Heart left ventricle (tissue), 16 donors: ENCODE results near the gene IGF2R. TPM values are rescaled to one million over a fixed set of nuclear protein-coding genes. Genes with fewer than 3 reads are reported as not detected.

Source experiments
- ATAC-seq, 4 donors: fragments of 200-7000 bp; cut with Tn5 transposase; one replicate each; pipeline ENCODE4 v1.9.1; 2020 to 2022; ENCODE audit warnings: moderate library complexity in 4 of 4, mild to moderate bottlenecking in 3 of 4, moderate number of reproducible peaks in 1 of 4
- DNase-seq, 5 donors: peaks; one replicate each; pipeline ENCODE4 v3.0.0-alpha.2; 2020
- H3K27ac ChIP-seq, 12 donors: fragments of 200-600 bp; sonication (generic) in 4 of 12; one replicate each; pipeline versions ENCODE4 v1.5.0 to v1.8.0; 2016 to 2022; ENCODE audit warnings: mild to moderate bottlenecking in 2 of 12
- H3K27me3 ChIP-seq, 9 donors: fragments of 200-600 bp; sonication (generic) in 2 of 9; one replicate each; pipeline versions ENCODE4 v1.5.1 to v1.8.0; 2016 to 2022; ENCODE audit warnings: mild to moderate bottlenecking in 3 of 9
- H3K36me3 ChIP-seq, 9 donors: fragments of 200-600 bp; sonication (generic) in 2 of 9; one replicate each; pipeline versions ENCODE4 v1.5.0 to v1.8.0; 2018 to 2022; ENCODE audit warnings: mild to moderate bottlenecking in 2 of 9
- H3K4me1 ChIP-seq, 12 donors: fragments of 200-600 bp; sonication (generic) in 4 of 12; one replicate each; pipeline versions ENCODE4 v1.5.0 to v1.8.0; 2016 to 2022; ENCODE audit warnings: mild to moderate bottlenecking in 3 of 12
- H3K4me3 ChIP-seq, 12 donors: fragments of 200-600 bp; sonication (generic) in 4 of 12; one replicate each; pipeline versions ENCODE4 v1.5.0 to v1.8.0; 2017 to 2022; ENCODE audit warnings: mild to moderate bottlenecking in 9 of 12, moderate library complexity in 4 of 12
- H3K9me3 ChIP-seq, 12 donors: fragments of 200-600 bp; sonication (generic) in 4 of 12; one replicate each; pipeline versions ENCODE4 v1.5.0 to v1.8.0; 2016 to 2022; ENCODE audit warnings: mild to moderate bottlenecking in 1 of 12
- CTCF ChIP-seq, 12 donors: fragments of 200-600 bp; sonication (generic) in 4 of 12; IDR thresholded peaks; one replicate each; pipeline versions ENCODE4 v1.5.0 to v1.8.0; 2018 to 2022; ENCODE audit warnings: antibody characterized with exemption in 12 of 12, mild to moderate bottlenecking in 5 of 12
- POLR2A ChIP-seq, 2 donors: fragments of 450-650 bp; IDR thresholded peaks; one replicate each; pipeline ENCODE4 v1.6.1; 2017; ENCODE audit warnings: antibody characterized with exemption in 2 of 2, mild to moderate bottlenecking in 2 of 2, moderate library complexity in 2 of 2
- WGBS, 4 donors: extraction: QIAGEN DNeasy Blood & Tissue Kit in 2 of 4; methylation state at CpG; one replicate each; pipeline versions ENCODE4 v1.1.5 to v1.1.7; 2013 to 2018; 5-methylcytosine and 5-hydroxymethylcytosine counted together
- intact Hi-C, 10 donors: fragments of 100-400 bp; cut with DNase I; formaldehyde crosslinking; loops; one replicate each; pipeline versions ENCODE4 v1.11.1 to v1.14.2; 2022
- polyA plus RNA-seq, 2 donors: library from polyadenylated mRNA; stranded (reverse); fragments of 200-250 nt; gene quantifications; one replicate each; pipeline ENCODE4 v1.2.3, GENCODE V29; 2013
- total RNA-seq, 9 donors: library from RNA; depleted of rRNA in 2 of 9; stranded (reverse); fragments of >200 nt in 2 of 9; fragmentation: NEBNext Ultra II Directional in 3 of 9; extraction: Animal tissue kit (Norgen Biotek cat#: 25700) in 3 of 9; gene quantifications; one replicate each; pipeline versions ENCODE4 v1.1.0 to v1.2.4, GENCODE V29; 2016 to 2023
- donor health status: ischemic (EF 13 %, LVEDD 7.1; RV severe dilation, severe dysfunction).
- donor health status: healthy with polysubstance abuse.
- donor health status: DM: no; HTN: yes; CAD: no.
- donor health status: DM: no; HTN: no; CAD: no.
- donor health status: ischemic (EF 25% LVEDD 6.9; RV normal size, moderate dysfunction).
- donor health status: ischemic (EF 25% LVEDD 5.7; RV mildly dilated, moderate dysfunction).
- donor health status: healthy.
- donor health status: DM: yes; HTN: yes; CAD: no.
- donor health status: ischemic (EF 35%, LVEDD 5.7; RV mildly dilated, moderate dysfunction).
- donor health status: nonischemic (EF 11% LVEDD 7.7; RV severe dilation, severe dysfunction).
- donor health status: DM: yes; HTN: yes; CAD: no.
- donor health status: PGD.
- donor health status: ischemic (EF 29% LVEDD 5.4; RV normal size, mild dysfunction).
- donor health status: nonischemic (EF 23%, LVEDD 6.1; RV moderate dilation, normal function).

Gene IGF2R
- total and polyA plus RNA-seq, 11 donors = 15.4 to 111 (median 68.5) TPM

GRCh38 chr6:160073272-160073671 is 104.4 kb downstream of the IGF2R start:
- Histone ChIP-seq H3K27ac (no peak overlapping the region), H3K4me1 (no peaks in the 10 kb centered on the region), H3K27me3 (no peaks in the 10 kb centered on the region), H3K36me3 (peaks cover 0 to 100% (median 99%) of the 10 kb centered on the region in 9 donors), H3K9me3 (no peaks in the 10 kb centered on the region), H3K4me3 (no peak overlapping the region)
- ATAC-seq = no peak
- 89 to 91% (median 91%) methylated on average over 5 to 9 of the region's 9 CpGs for WGBS, 4 donors
- TF ChIP-seq CTCF (IDR thresholded peaks at IDR 0.05) = no peak
- DNase-seq = no peak
- intact Hi-C loops = no loop called here

- no peak for ATAC-seq
- Histone ChIP-seq H3K4me1 (no peaks in the 10 kb centered on the region), H3K4me3 (no peak overlapping the region), H3K9me3 (no peaks in the 10 kb centered on the region), H3K27me3 (no peaks in the 10 kb centered on the region), H3K27ac (no peak overlapping the region), H3K36me3 (peaks cover 0 to 100% (median 99%) of the 10 kb centered on the region in 9 donors)
- intact Hi-C loops = no loop called here
- WGBS, 4 donors = 94 to 97% (median 96%) methylated on average over 5 of the region's 5 CpGs
- TF ChIP-seq POLR2A (IDR thresholded peaks at IDR 0.05) (no peak), CTCF (IDR thresholded peaks at IDR 0.05) (no peak)
- DNase-seq = no peak
These were observed 107.1 kb downstream of the IGF2R start for GRCh38 chr6:160076009-160076408.

GRCh38 chr6:160077024-160077423 is 108.1 kb downstream of the IGF2R start:
- Histone ChIP-seq H3K36me3 (peaks cover 0 to 100% (median 99%) of the 10 kb centered on the region in 9 donors), H3K4me3 (no peak overlapping the region), H3K9me3 (no peaks in the 10 kb centered on the region), H3K27ac (no peak overlapping the region), H3K4me1 (no peaks in the 10 kb centered on the region), H3K27me3 (no peaks in the 10 kb centered on the region)
- intact Hi-C loops = no loop called here
- TF ChIP-seq POLR2A (IDR thresholded peaks at IDR 0.05) = no peak
- DNase-seq = no peak
- WGBS, 4 donors = 87 to 94% (median 90%) methylated on average over 5 of the region's 5 CpGs
- no peak for ATAC-seq

GRCh38 chr6:160077526-160077925 is 108.6 kb downstream of the IGF2R start:
- WGBS, 4 donors = 83 to 97% (median 92%) methylated on average over 2 of the region's 2 CpGs
- ATAC-seq = no peak
- intact Hi-C loops = no loop called here
- Histone ChIP-seq H3K4me3 (no peak overlapping the region), H3K9me3 (no peaks in the 10 kb centered on the region), H3K27ac (no peak overlapping the region), H3K36me3 (peaks cover 0 to 100% (median 99%) of the 10 kb centered on the region in 9 donors), H3K4me1 (no peaks in the 10 kb centered on the region), H3K27me3 (no peaks in the 10 kb centered on the region)
- no peak for TF ChIP-seq CTCF (IDR thresholded peaks at IDR 0.05)
- TF ChIP-seq POLR2A (IDR thresholded peaks at IDR 0.05) = no peak
- no peak for DNase-seq
